Esophagus squamous epithelium (tissue), 5 donors: ENCODE data around the gene TMEM184A. TPM values are rescaled to one million over a fixed set of nuclear protein-coding genes. Genes with fewer than 3 reads are reported as not detected.

Source experiments
- DNase-seq: peaks from one replicate; lab custom pipeline; 2025; lab: John Stamatoyannopoulos, UW
- H3K27ac ChIP-seq, 4 donors: fragments of 200-600 bp; sonication (generic); one replicate each; pipeline ENCODE4 v1.5.1; 2016 to 2019; ENCODE audit warnings: mild to moderate bottlenecking in 1 of 4
- H3K27me3 ChIP-seq, 4 donors: fragments of 200-600 bp; sonication (generic); 1 replicate in 3 of 4; 2 replicates in 1 of 4; pipeline versions ENCODE4 v1.5.1 to v1.6.0; 2017 to 2021; ENCODE audit warnings: antibody characterized with exemption in 1 of 4
- H3K36me3 ChIP-seq, 3 donors: fragments of 200-600 bp; sonication (generic); one replicate each; pipeline ENCODE4 v1.5.1; 2016 to 2019
- H3K4me1 ChIP-seq, 3 donors: fragments of 200-600 bp; sonication (generic); one replicate each; pipeline ENCODE4 v1.5.1; 2017 to 2019
- H3K4me3 ChIP-seq, 4 donors: fragments of 200-600 bp; sonication (generic); 1 replicate in 3 of 4; 2 replicates in 1 of 4; pipeline ENCODE4 v1.5.1; 2016 to 2019; ENCODE audit warnings: mild to moderate bottlenecking in 2 of 4, moderate library complexity in 1 of 4
- H3K9me3 ChIP-seq, 3 donors: fragments of 200-600 bp; sonication (generic); one replicate each; pipeline ENCODE4 v1.5.1; 2016 to 2019
- POLR2A ChIP-seq, 4 donors: fragments of 450-650 bp; IDR thresholded peaks; one replicate each; pipeline ENCODE4 v1.6.1; 2017; ENCODE audit warnings: antibody characterized with exemption in 4 of 4, mild to moderate bottlenecking in 4 of 4, moderate library complexity in 3 of 4
- WGBS, 2 donors: methylation state at CpG; one replicate each; pipeline ENCODE4 v1.1.5; 2018; 5-methylcytosine and 5-hydroxymethylcytosine counted together
- intact Hi-C: fragments of 100-400 bp; cut with DNase I; formaldehyde crosslinking; loops from one replicate; pipeline ENCODE4 v1.15.0; 2022
- total RNA-seq, 4 donors: library from RNA; depleted of rRNA; stranded (reverse); fragments of >200 nt; gene quantifications; one replicate each; pipeline ENCODE4 v1.1.0, GENCODE V29; 2016
- TF ChIP-seq, protein P1 (sequence below), 6 experiments: fragments of 450-650 bp in 4 of 6; fragments of 200-600 bp in 2 of 6; sonication (generic) in 2 of 6; IDR thresholded peaks; one replicate each; pipeline ENCODE4 v1.5.1; 2016 to 2019; ENCODE audit warnings: antibody characterized with exemption in 6 of 6, mild to moderate bottlenecking in 4 of 6, moderate library complexity in 4 of 6
- donor health status: DM: yes; HTN: yes; CAD: no.

Gene TMEM184A
- total RNA-seq, 4 donors from 2014 or later: 56.7 to 204 (median 98.9) TPM

DNA sequence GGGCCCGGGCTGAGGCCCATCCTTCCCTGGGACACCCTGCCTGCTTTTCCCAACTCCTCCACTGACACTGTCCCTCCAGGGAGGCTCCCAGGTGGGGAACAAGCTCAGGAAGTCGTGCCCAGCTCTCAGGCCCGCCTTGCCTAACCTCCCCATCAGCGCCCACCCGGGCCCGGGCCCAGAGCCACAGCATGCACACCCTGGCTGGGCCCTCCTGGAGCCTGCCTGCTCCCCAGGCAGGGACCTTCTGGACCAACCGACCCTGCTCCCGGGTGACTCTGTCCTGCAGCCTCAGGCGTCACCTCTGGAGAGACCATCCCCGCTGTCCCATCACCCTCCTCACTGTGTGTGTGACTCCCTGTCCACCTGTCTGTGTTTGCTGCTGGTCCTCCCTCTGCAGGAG is 1.8 kb upstream of the TMEM184A start:
- H3K27me3 ChIP-seq: no peaks in the 10 kb centered on the region
- DNase-seq: no peak
- H3K4me3 ChIP-seq: peak overlapping the region in 2 of 4 donors; percentile 46 to 49
- 89 to 91% methylated on average over 3 to 8 of the region's 10 CpGs for WGBS, 2 donors
- H3K4me1 ChIP-seq: peaks cover 27 to 69% (median 40%) of the 10 kb centered on the region in 3 donors
- no peak for TF ChIP-seq POLR2A (IDR thresholded peaks at IDR 0.05)
- TF ChIP-seq, protein P1, sequence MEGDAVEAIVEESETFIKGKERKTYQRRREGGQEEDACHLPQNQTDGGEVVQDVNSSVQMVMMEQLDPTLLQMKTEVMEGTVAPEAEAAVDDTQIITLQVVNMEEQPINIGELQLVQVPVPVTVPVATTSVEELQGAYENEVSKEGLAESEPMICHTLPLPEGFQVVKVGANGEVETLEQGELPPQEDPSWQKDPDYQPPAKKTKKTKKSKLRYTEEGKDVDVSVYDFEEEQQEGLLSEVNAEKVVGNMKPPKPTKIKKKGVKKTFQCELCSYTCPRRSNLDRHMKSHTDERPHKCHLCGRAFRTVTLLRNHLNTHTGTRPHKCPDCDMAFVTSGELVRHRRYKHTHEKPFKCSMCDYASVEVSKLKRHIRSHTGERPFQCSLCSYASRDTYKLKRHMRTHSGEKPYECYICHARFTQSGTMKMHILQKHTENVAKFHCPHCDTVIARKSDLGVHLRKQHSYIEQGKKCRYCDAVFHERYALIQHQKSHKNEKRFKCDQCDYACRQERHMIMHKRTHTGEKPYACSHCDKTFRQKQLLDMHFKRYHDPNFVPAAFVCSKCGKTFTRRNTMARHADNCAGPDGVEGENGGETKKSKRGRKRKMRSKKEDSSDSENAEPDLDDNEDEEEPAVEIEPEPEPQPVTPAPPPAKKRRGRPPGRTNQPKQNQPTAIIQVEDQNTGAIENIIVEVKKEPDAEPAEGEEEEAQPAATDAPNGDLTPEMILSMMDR (IDR thresholded peaks at IDR 0.05): no peak
- peaks cover 0 to 23% (median 0%) of the 10 kb centered on the region in 3 donors for H3K36me3 ChIP-seq
- intact Hi-C loops: no loop called here
- peak overlapping the region in 3 of 4 donors; percentile 92 to 94 (median 93) for H3K27ac ChIP-seq
- no peaks in the 10 kb centered on the region for H3K9me3 ChIP-seq

DNA sequence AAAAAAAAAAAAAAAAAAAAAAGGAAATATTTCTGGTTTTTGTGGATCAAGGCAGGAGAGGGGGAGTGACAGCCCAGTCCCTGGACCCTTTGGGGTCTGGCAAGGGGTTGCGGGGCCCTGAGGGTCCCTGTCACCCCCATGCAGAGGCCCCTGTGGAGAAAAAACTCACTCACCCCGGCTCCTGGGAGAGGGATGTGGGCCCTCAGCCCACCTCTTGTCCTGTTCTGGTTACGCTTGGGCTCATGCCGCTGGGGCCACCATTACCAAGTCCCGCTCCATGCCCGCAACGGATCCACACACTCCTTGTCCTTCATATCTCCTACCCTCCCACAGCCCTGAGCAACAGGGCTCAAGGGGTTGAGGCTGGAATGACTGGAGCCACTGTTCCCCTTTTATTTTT is 1.0 kb upstream of the TMEM184A start:
- intact Hi-C loops: no loop called here
- H3K4me1 ChIP-seq: peaks cover 27 to 69% (median 40%) of the 10 kb centered on the region in 3 donors
- H3K27me3 ChIP-seq: no peaks in the 10 kb centered on the region
- WGBS, 2 donors: 92 to 96% methylated on average over 7 of the region's 7 CpGs
- no peak for DNase-seq
- peaks cover 0 to 31% (median 0%) of the 10 kb centered on the region in 3 donors for H3K36me3 ChIP-seq
- TF ChIP-seq POLR2A (IDR thresholded peaks at IDR 0.05): no peak
- H3K27ac ChIP-seq: peak overlapping the region in 3 of 4 donors; percentile 92 to 94 (median 93)
- H3K4me3 ChIP-seq: no peak overlapping the region
- no peaks in the 10 kb centered on the region for H3K9me3 ChIP-seq

DNA sequence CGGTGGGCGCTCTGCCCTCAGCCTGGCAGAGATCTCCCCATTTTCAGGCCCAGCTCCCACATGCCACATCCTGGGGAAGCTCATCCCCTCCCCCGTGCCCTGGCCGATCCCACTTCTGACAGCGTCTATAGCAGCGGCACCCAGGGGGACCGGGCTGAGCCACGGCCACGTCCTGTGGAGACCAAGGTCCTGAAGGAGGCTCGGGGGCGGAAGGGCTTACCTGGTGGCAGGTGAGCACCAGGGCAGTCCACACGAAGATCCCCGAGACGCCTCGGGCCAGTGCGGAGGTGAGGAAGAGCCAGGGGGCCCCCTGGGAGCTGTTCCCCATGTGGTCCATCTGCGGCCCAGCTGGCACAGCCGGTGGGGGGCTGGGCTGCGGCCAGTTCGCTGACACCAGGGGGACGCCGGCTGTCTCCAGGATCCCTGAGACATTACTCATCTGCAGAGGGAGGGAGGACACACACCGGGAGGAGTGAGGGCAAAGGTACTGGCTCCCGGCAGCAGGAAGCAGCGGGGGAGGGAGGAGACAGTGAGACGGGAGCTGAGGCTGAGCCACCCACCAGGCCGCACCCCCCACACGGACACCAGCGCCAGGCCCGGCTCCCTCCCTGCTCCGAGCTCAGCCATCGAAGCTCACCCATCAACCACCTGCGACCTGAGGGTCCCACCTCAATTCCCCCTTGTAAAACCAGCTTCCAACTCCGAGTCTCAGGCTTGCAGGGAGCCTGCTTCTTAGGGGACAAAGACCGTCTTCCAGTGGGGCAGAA is 776 bp downstream of the TMEM184A start:
- Histone ChIP-seq H3K36me3 (peaks cover 0 to 48% (median 0%) of the 10 kb centered on the region in 3 donors), H3K4me3 (peak overlapping the region in 3 of 4 donors; percentile 3 to 44 (median 12)), H3K27me3 (no peaks in the 10 kb centered on the region), H3K4me1 (peaks cover 24 to 57% (median 32%) of the 10 kb centered on the region in 3 donors), H3K27ac (peak overlapping the region; percentile 86 to 94 (median 92)), H3K9me3 (no peaks in the 10 kb centered on the region)
- intact Hi-C loops: no loop called here
- TF ChIP-seq, protein P1 (IDR thresholded peaks at IDR 0.05): no peak
- peak in 1 of 4 donors; percentile 39 for TF ChIP-seq POLR2A (IDR thresholded peaks at IDR 0.05)
- 14 to 17% methylated on average over 4 to 14 of the region's 35 CpGs for WGBS, 2 donors
- DNase-seq: no peak

DNA sequence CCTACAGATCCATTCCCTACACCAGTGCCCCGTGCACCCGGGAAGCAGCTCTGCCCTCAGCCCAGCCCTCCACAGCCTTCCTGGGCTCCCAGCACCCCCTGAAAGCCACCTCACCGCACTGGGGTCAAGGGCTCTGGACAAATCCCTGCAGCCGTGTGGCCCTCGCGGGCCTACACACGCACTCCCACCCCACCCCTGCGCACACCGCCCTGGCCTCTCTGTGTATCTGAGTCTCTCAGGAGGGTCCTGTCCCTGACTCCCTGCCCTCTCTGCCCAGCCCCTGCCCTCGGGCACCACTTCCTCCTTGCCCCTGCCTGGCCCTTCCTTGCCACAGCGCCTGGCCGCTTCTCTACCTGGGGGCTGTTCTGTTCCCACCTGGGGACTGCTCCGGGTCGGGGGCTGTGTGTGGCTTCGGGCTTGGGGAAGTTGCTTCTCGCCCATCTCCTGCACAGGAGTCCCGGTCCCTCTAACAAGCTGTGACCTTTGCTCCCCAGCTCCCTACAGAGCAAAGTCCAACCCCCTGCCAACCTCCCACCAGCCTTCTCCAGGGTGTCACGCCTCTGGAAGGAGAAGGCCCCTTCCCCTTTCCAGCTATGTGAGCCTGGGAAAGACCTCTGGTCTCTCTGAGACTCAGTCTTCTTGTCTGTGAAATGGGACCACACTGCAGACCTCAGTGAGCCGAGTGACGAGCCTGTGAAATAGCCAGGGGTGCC is 1.5 kb downstream of the TMEM184A start:
- TF ChIP-seq POLR2A (IDR thresholded peaks at IDR 0.05): no peak
- TF ChIP-seq, protein P1 (IDR thresholded peaks at IDR 0.05): no peak
- Histone ChIP-seq H3K4me3 (no peak overlapping the region), H3K27ac (peak overlapping the region; percentile 86 to 94 (median 92)), H3K36me3 (peaks cover 0 to 55% (median 0%) of the 10 kb centered on the region in 3 donors), H3K9me3 (no peaks in the 10 kb centered on the region), H3K27me3 (no peaks in the 10 kb centered on the region), H3K4me1 (peaks cover 18 to 49% (median 29%) of the 10 kb centered on the region in 3 donors)
- DNase-seq: no peak
- WGBS, 2 donors: 83 to 84% methylated on average over 15 to 17 of the region's 20 CpGs
- intact Hi-C loops: no loop called here

DNA sequence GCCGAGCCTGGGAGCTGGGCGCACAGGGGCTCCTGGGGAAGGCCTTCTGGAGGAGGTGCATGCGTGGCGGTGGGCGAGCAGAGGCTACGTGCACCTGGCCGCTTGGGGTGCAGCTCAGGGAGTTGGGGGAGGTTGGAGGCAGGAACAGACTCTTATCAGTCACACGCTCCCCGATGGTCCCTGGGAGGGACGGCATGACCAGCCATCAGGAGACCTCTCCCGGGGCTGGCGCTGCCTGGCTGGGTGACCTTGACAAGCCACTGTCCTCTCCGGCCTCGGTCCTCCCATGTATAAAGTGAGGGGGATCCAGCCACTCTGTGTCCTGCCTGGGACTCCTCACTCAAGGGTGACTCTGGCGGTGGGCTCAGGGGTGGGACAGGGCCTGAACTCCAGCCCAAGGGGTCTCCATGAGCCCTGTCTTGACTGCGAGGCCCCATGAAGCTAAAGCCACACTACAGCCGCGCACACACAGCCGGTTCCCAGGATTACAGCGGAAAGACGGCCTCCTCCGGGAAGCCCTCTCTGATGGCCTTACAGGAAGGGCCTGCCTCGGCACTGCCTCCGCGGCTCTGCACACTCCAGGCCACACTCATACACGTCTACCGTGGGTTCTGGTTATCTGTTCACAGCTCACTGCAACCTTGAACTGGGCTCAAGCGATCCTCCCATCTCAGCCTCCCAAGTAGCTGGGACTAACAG is 2.3 kb downstream of the TMEM184A start:
- no peaks in the 10 kb centered on the region for H3K9me3 ChIP-seq
- DNase-seq: no peak
- H3K4me1 ChIP-seq: peaks cover 15 to 41% (median 23%) of the 10 kb centered on the region in 3 donors
- no peaks in the 10 kb centered on the region for H3K27me3 ChIP-seq
- WGBS, 2 donors: 84 to 89% methylated on average over 11 to 14 of the region's 28 CpGs
- H3K4me3 ChIP-seq: no peak overlapping the region
- TF ChIP-seq, protein P1 (IDR thresholded peaks at IDR 0.05): no peak
- no peak for TF ChIP-seq POLR2A (IDR thresholded peaks at IDR 0.05)
- peaks cover 0 to 63% (median 0%) of the 10 kb centered on the region in 3 donors for H3K36me3 ChIP-seq
- intact Hi-C loops: no loop called here
- no peak overlapping the region for H3K27ac ChIP-seq
